Panc1 (cell line): ENCODE data around the gene INF2. TPM values are rescaled to one million over a fixed set of nuclear protein-coding genes. Genes with fewer than 3 reads are reported as not detected.

ENCODE experiments used
- ATAC-seq: fragments of 200-7000 bp; cut with Tn5 transposase; 2 replicates; pipeline ENCODE4 v1.9.1; 2020; ENCODE audit warnings: mild to moderate bottlenecking, moderate library complexity
- BruUV-seq: library from RNA; stranded (reverse); fragments of 400-500 nt; replicated peaks from 2 replicates; lab custom pipeline; 2021; lab: Mats Ljungman, UMichigan
- CTCF ChIA-PET: fragments of 300-600 bp; sonication (Branson Sonifier 250); formaldehyde crosslinking; loops from one replicate; lab custom pipeline; 2022; ENCODE audit warnings: antibody characterized with exemption; lab: Charles Lee
- POLR2A ChIA-PET: fragments of 300-600 bp; sonication (Branson Sonifier 250); formaldehyde crosslinking; loops from one replicate; lab custom pipeline; 2022; ENCODE audit warnings: antibody characterized with exemption; lab: Charles Lee
- DNase-seq: peaks from one replicate; pipeline ENCODE4 v3.0.0-alpha.2; 2010; ENCODE audit warnings: low read depth, low spot score
- H3K27ac ChIP-seq: 2 replicates; pipeline ENCODE4 v1.5.1; 2011; ENCODE audit warnings: mild to moderate bottlenecking, low read length, inconsistent platforms
- H3K27me3 ChIP-seq: fragments of 200-500 bp; sonication (Bioruptor generic); 2 replicates; pipeline ENCODE4 v1.6.0; 2014; ENCODE audit warnings: low read length, inconsistent platforms; ENCODE audit not compliant: control insufficient read depth, insufficient read depth
- H3K36me3 ChIP-seq: fragments of 200-500 bp; sonication (Bioruptor generic); 2 replicates; pipeline ENCODE4 v1.5.1; 2014; ENCODE audit warnings: inconsistent platforms, mild to moderate bottlenecking, low read length, moderate library complexity; ENCODE audit not compliant: control insufficient read depth, insufficient read depth
- H3K4me1 ChIP-seq: 2 replicates; pipeline ENCODE4 v1.5.1; 2011; ENCODE audit warnings: inconsistent platforms, mild to moderate bottlenecking, low read length, moderate library complexity; ENCODE audit not compliant: control insufficient read depth, insufficient read depth
- H3K4me3 ChIP-seq, 2 experiments: 2 replicates each; pipeline ENCODE4 v1.5.1; 2011 to 2012; ENCODE audit warnings: low read depth in 2 of 2, low read length in 2 of 2, mild to moderate bottlenecking in 2 of 2, inconsistent platforms in 1 of 2, moderate library complexity in 1 of 2
- H3K9me3 ChIP-seq: fragments of 200-500 bp; sonication (Bioruptor generic); 2 replicates; pipeline ENCODE4 v1.5.1; 2014; ENCODE audit warnings: low read depth, mild to moderate bottlenecking, inconsistent platforms, low read length, moderate library complexity; ENCODE audit not compliant: control insufficient read depth, insufficient read depth
- POLR2AphosphoS5 ChIP-seq: IDR thresholded peaks from 2 replicates; pipeline ENCODE4 v1.6.1; 2012; ENCODE audit warnings: mild to moderate bottlenecking, low read depth, low read length, moderate library complexity
- REST ChIP-seq, 2 experiments: IDR thresholded peaks; 2 replicates each; pipeline ENCODE4 v1.6.1; 2011 to 2012; ENCODE audit warnings: low read depth in 2 of 2, control low read depth in 1 of 2, low read length in 1 of 2, mild to moderate bottlenecking in 1 of 2, moderate library complexity in 1 of 2; ENCODE audit not compliant: insufficient read depth in 1 of 2
- SIN3A ChIP-seq: IDR thresholded peaks from 2 replicates; pipeline ENCODE4 v1.6.1; 2012; ENCODE audit warnings: low read depth, mild to moderate bottlenecking, low read length, moderate library complexity, borderline replicate concordance; ENCODE audit not compliant: insufficient read depth
- TCF7L2 ChIP-seq: IDR thresholded peaks from 2 replicates; pipeline ENCODE4 v1.6.1; 2011; ENCODE audit warnings: mild to moderate bottlenecking, low read depth, low read length, inconsistent platforms
- in situ Hi-C: cut with HindIII; loops from 2 replicates; pipeline ENCODE4 v1.10.0; 2016; ENCODE audit warnings: low sequenced_read_pairs, low pct_unique_long_range_greater_than_20kb
- intact Hi-C: fragments of 100-400 bp; cut with micrococcal nuclease; formaldehyde crosslinking; loops from one replicate; pipeline ENCODE4 v1.10.0; 2022; ENCODE audit not compliant: unreplicated experiment
- total RNA-seq: library from RNA; stranded (reverse); gene quantifications from one replicate; pipeline ENCODE4 v1.2.1, GENCODE V29; 2021; ENCODE audit not compliant: unreplicated experiment
- TF ChIP-seq, protein P1 (sequence below): fragments of 450-650 bp; IDR thresholded peaks from 2 replicates; pipeline ENCODE4 v1.5.1; 2017; ENCODE audit warnings: mild to moderate bottlenecking

The INF2 gene
- total RNA-seq, 1 experiment from 2014 or later, result 195 TPM

- no peak overlapping the region for H3K4me3 ChIP-seq
- POLR2A ChIA-PET, result no interaction called here
- in situ Hi-C loops, result no loop called here
- peak overlapping the region; percentile 97; the same call in 1 of the 2 replicates for H3K27ac ChIP-seq
- H3K27me3 ChIP-seq, result no peaks in the 10 kb centered on the region
- TF ChIP-seq TCF7L2, result no peak
- TF ChIP-seq REST (IDR thresholded peaks at IDR 0.05; ENCODE audit: insufficient read depth in 1 of 2, low read depth in 2 of 2, low read length in 1 of 2), result no peak
- no peak for TF ChIP-seq SIN3A
- no peak for TF ChIP-seq POLR2AphosphoS5
- TF ChIP-seq, protein P1, sequence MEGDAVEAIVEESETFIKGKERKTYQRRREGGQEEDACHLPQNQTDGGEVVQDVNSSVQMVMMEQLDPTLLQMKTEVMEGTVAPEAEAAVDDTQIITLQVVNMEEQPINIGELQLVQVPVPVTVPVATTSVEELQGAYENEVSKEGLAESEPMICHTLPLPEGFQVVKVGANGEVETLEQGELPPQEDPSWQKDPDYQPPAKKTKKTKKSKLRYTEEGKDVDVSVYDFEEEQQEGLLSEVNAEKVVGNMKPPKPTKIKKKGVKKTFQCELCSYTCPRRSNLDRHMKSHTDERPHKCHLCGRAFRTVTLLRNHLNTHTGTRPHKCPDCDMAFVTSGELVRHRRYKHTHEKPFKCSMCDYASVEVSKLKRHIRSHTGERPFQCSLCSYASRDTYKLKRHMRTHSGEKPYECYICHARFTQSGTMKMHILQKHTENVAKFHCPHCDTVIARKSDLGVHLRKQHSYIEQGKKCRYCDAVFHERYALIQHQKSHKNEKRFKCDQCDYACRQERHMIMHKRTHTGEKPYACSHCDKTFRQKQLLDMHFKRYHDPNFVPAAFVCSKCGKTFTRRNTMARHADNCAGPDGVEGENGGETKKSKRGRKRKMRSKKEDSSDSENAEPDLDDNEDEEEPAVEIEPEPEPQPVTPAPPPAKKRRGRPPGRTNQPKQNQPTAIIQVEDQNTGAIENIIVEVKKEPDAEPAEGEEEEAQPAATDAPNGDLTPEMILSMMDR, result peak; percentile 23; the same call in 1 of the 2 replicates
- no peak for ATAC-seq
- H3K4me1 ChIP-seq, result peaks cover 51% of the 10 kb centered on the region
- intact Hi-C loops, result no loop called here
- BruUV-seq, result no TSS peak
- CTCF ChIA-PET, result no interaction called here
- DNase-seq, result no peak
- H3K36me3 ChIP-seq, result peaks cover 5% of the 10 kb centered on the region; the same call in 1 of the 2 replicates
- H3K9me3 ChIP-seq, result no peaks in the 10 kb centered on the region
Observed at GRCh38 chr14:104685216-104685997, 4.0 kb upstream of the INF2 start.

GRCh38 chr14:104685998-104686610 is 3.3 kb upstream of the INF2 start:
- POLR2A ChIA-PET, result no interaction called here
- Histone ChIP-seq H3K9me3 (no peaks in the 10 kb centered on the region), H3K27ac (peak overlapping the region; percentile 93), H3K4me3 (no peak overlapping the region), H3K27me3 (no peaks in the 10 kb centered on the region), H3K36me3 (peaks cover 6% of the 10 kb centered on the region; the same call in 1 of the 2 replicates), H3K4me1 (peaks cover 44% of the 10 kb centered on the region)
- in situ Hi-C loops (no loop called here), intact Hi-C loops (no loop called here)
- TF ChIP-seq SIN3A (no peak), REST (IDR thresholded peaks at IDR 0.05; ENCODE audit: insufficient read depth in 1 of 2, low read depth in 2 of 2, low read length in 1 of 2) (no peak), POLR2AphosphoS5 (no peak), TCF7L2 (no peak)
- TF ChIP-seq, protein P1, result no peak
- DNase-seq (no peak), ATAC-seq (no peak)
- CTCF ChIA-PET, result no interaction called here
- BruUV-seq, result no TSS peak
